NCI-H1694 treated with DMSO at 0.1 percent for 48 hours (cell line): Measurements from ENCODE around the gene SYTL3.
"Not testable (repeated sequence)": the region's sequence is repeated elsewhere in the genome, so short reads cannot be mapped to it uniquely, and the experiment has no call there.

Source experiments
- DNase-seq: peaks from one replicate; lab custom pipeline; 2025; lab: John Stamatoyannopoulos, UW

SYTL3 gene

DNA sequence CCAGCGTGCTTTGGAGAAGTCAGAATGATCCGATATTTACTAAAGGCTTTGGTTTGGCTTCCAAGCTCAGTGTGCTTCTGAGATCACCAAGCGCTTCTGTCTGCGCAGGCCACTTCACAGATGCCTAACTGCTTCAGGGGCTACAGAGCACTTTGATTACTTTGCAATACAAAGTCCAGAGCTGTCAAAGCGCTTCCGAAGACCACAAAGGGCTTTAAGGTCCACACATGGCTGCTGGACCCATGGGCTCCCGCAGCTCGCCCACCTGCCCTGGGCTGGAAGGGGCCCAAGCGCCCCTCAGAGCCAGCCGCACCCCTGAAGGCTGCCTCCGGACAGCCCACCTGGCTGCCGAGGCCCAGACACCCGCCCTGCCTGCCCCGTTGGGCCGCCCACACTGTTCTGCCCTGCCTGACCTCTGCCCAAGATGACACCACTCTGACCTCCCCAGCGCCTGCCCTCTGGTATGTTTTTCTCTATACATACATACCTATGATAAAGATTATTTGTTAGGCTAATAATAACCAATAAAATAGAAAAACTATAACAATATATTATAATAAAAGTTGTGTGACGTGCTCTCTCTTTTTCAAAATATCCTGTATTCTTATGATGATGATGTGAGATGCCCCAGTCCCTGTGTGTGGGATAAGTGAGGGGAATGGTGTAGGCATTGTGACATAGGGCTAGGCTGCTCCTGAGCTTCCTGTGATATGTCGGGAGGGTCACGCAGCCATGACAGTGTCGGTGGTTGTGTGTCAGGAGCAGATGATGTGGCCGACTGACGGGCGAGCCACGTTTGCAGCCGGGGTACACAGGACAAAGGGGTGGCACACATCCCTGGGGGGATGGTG is 27.9 kb upstream of the SYTL3 start:
- DNase-seq = no peak

DNA sequence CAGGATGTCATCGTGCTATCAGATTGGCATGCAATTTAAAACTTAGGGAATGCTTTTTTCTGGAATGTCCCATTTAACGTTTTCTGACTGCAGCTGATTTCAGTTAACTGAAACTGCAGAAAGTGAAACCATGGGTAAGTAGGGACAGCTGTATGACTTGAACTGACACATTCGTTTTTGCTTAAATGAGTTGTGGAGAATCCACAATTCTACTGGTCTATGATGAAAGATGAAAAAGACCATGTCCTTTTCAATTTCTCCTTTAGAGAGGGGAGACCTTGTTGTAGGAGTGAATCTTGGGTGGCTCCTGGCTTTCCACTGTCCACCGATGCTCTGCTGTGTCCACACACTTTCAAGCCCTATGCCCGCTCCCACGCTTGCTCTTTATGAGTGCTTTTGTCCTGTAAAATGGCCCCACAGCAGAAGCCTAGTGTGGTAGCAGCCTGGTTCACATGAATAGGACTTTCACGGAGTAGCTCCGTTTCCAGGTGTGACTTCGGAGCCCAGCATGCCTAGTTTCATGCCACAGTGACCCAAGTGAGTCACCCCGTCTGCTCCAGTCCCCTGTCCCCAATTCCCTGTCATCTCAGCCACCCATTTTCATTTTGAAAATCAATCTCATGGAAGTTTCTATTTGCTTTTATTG is 27.2 kb upstream of the SYTL3 start:
- DNase-seq = no peak

DNA sequence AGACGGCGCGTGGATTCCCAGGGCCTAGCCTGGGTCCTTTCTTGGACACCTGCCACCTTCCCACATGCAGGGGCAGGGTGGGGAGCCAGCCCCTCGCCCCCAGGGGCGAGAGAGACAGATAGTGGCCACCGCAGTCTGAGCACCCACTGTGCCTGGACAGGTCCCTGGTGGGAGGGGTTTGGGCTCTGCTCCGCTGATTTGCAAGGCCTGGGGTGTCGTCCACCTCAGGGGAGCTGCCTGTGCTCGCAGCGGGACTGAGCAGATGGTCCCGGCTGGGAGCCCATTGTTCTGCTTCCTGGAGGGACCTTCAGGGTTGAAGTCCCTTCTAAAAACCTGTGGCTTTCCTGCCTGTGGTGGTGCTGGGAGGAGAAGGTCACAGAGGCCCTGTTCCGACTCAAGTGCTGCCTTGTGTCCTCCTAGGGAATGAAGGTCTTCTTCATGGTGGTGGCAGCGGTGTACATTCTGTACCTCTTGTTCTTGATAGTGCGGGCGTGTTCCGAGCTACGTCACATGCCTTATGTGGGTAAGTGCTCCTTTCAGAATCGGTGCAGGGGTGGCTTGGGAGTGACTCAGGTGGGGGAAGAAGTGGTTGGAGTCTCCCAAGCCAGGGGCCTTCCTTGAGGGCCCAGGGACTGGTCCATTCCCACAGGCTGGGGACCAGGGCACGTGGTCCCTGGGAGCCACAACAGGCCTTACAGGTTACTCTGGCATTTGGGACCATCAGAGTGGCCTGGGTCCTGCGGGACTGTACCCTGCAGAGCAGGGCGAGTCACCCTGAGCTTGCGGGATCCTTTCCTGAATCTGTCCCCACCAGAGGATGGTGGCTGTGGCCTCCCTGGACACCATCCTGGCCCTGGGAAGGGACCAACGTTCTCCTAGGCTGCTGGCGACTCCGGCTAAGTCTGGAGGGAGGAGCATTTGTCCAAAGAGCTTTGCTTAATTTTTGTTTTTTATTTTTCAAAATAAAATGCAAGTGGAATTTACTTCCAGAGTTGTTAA is 24.9 kb upstream of the SYTL3 start:
- DNase-seq = no peak

DNA sequence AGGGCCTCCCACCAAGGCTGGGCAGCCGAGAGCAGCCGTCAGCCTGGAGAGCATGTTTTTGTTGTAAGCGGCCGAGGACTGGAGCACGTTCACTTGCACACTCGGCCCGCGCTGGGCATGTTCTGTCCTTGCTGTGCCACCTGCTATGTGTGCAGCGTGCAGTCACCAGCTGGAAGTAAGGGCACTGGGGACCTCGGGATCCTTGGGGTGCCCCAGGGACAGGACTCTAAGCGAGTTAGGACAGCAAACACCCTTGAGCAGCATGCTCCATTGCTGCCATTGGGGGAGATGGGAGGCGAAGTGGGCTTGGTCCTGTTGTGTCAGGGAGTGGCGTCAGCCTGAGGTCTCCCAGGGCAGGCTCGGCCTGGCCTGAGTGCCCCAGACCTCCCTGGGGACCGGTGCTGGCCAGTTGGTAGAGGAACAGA is 24.0 kb upstream of the SYTL3 start:
- no peak for DNase-seq

DNA sequence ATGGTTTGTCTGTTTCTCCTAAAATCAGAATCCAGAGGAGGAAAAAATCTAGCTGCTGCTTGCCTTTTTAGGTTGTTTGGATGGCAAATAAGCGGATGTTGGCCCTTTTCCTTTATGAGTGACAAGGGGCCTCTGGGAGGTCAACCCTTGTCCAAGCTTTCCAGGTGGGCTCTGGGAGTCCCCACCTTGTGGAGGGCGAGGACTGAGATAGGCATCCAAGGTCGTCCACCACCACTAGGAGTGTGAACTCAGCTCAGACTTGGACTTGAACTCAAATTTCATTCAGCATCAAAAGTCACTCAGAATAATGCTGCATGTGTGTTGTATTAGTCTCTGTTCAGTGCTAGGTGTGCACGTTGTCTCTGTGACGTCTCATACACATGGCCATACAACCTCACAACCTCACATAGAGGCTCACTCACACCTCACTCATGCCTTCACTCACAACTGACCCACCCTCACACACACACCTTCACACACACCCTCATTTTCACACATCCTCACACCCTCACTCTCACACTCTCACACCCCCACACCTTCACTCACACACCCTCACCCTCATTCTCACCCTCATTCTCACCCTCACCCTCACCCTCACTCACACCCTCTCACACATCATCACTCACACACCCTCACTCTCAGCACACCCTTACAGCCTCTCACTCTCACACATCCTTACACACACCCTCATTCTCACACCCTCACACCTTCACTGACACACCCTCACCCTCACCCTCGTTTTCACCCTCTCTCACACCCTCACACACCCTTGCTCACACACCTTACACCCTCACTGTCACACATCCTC is 23.3 kb upstream of the SYTL3 start:
- DNase-seq = no peak

DNA sequence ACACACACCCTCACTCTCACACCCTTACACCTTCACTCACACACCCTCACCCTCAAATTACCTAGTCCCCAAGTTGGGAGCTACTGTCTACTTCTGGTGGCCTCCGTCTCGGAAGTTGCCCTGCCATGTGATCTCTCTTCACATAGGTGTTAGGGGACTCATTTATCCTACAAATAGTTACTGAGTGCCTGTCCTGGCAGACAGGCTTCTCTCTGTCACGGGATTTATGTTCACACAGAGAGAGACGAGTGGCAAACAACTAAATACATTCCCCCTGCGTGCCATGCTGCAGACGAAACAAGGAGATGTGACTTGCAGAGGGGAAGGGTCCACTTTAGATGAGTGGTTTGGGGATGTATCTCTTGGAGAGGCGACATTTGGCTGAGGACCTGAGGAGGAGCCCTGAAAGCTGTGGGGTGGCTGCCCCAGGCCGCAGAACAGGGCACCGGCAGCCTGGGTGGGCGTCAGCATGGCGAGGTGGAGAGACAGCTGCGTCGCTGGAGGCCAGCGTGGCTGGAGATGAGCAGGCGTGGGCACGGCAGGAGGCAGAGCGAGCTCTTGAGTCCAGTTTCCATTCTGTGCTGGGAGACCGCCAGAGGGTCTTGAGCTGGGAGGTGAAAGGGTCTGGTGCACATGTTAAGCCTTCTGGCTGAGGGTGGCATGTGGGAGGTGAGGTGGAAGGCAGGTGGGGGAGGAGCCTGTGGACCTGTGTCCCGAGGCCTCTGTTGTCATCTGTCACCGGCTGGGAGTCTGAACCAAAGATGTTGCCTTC is 22.5 kb upstream of the SYTL3 start:
- no peak for DNase-seq

DNA sequence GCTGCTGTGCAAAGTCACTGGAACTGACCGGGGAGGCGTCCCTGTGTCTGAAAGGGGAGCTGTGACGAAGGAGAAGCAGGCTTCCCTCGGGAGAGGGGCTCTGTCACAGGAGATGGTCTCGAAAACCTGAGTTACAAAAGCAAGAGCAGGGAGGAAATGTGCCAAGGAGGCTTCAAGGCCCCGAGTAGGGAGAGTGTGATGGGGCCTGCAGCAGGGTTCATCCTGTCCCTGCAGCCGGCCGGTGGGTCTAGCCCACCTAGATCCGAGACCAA is 22.0 kb upstream of the SYTL3 start:
- no peak for DNase-seq

DNA sequence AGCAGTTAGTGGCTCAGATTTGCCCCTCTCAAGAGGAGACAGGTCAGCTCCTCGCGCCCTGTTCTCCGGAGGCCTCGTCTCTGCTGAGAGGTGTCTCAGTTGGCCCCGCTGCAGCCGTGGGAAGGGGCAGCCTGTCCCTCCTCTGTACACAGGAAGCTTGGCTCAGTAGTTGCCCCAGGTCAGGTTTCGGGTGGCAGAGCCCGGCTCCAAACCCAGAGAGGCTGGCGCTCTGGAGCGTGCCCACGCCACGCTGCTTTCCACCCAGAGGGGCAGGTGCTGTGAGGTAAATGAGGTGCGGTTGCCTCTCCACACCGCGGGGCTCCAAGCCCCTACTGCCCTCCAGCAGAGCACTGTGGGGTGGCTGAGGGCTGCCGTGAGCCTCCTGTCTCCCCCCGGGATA is 21.3 kb upstream of the SYTL3 start:
- no peak for DNase-seq

DNA sequence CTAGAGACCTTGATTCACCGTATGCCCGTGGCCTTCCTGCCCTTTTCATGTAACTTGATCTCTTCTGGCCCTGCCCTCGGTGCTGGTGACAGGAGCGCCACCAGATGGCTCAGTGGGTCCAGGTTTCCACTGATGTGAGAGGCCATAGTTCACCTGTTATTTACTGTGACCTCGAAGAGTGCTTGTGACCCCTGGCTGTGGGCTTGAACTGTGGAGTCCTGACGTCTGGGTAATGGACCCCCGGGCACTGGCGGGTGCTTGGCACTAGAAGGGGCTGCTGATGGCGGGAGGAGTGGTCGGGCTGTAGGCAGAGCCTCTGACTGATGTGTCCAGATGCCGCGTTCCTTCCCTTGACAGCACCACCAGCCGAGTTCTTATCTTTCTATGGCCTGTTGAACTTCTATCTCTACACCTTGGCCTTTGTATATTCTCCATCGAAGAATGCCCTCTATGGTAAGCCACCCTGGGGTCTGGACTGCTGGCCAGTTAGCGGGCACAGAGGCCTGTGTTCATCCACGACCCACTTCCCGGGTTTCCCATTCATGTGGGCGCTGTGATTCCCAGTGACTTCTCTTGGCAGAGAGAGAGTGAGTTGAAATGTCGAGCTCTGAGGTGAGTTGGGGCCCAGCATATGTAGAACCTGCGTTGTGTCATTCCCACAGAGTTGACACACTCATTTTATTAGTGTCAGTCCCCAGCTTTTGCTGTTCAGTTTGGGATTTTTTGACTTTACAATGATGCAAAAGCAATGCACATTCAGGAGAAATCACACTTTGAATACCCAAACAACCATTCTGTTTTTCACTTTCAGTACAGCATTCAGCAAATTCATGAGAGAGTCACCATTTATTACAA is 20.3 kb upstream of the SYTL3 start:
- no peak for DNase-seq

DNA sequence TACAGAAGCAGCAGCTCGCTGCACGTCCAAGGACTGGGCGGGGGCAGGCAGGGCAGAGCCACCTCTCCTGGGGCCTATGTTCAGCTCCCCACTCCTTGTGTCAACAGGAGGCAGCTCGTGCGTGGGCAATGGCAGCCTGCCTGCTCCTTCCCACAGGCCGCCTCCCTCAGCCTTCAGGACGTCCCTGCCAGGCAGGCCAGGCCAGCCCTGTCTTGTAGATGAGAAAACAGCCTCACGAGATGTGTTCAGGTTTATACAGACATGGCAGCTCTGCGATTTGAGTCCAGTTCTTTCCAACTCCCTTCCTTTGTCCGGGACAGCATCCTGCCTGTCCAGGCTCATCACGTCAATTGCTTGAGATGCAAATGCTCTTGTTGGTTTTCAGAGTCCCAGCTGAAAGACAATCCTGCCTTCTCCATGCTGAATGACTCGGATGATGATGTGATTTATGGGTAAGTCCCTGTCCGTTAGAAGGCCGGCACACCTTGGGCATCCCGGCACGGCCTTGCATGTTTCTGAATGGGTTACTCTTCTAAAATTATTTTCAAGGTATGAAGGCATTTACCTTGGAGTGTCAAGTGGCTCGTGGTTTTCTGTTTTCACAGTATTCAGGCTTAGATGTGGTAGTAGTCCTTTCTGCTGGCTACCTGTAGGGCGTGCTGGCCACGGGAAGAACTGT is 18.8 kb upstream of the SYTL3 start:
- no peak for DNase-seq

DNA sequence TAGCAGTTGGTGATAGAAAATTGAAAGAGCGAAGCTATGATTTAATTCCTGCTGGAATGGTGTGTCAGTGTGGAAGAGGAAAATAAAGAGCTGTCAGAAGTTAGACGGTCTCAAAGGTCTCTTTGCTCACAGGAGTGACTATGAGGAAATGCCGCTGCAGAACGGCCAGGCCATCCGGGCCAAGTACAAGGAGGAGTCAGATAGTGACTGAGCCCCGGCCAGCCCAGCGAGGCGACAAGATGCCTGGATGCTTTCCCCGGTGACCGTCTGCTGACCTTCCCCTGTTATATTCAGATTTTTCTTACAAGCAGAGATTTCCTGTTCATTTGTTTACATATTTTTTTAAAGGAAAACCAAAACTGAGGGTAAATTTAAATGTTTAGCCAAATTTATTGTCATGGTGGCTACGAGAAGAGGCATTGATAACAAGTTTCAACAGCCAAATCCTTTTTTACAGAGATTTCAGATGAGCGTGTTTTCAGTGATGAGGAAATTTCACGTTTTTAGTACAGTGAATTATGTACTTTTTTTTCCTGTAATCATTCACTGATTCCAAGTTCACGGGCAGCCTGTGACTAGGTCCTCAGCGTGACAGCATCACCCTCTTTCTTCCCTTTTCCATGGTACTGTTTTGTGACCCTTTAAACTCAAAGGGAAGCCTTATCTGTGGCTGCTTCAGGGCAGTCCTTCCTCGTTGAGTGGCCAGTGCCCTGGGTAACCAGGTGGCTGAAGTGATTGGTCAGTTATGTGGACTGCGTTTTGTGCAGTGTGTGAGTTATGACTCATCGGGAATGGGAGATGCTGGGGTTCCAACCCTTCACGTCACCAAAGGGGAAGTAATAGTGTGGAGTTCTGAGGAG is 17.9 kb upstream of the SYTL3 start:
- no peak for DNase-seq

DNA sequence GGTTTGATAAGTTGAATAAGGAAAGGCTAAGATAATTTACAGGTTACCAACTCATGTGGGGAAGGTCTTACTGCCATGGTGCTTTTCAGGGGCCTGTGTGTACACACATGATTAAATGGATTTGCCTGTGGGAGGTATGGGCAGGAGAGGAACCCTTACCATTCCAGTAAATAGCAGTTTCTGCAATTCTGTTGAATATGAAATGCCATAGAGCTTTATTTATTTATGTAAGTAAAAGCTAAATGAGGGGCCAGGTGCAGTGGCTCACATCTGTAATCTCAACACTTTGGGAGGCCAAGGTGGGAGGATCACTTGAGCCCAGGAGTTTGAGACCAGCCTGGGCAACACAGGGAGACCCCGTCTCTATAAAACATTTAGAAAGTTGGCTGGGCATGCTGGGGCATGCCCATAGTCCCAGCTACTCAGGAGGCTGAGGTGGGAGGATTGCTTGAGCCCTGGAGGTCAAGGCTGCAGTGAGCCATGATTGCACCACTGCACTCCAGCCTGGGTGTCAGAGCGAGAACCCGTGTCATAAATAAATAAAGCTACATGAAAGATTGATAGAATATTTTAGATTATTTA is 17.2 kb upstream of the SYTL3 start:
- not testable (repeated sequence) for DNase-seq

DNA sequence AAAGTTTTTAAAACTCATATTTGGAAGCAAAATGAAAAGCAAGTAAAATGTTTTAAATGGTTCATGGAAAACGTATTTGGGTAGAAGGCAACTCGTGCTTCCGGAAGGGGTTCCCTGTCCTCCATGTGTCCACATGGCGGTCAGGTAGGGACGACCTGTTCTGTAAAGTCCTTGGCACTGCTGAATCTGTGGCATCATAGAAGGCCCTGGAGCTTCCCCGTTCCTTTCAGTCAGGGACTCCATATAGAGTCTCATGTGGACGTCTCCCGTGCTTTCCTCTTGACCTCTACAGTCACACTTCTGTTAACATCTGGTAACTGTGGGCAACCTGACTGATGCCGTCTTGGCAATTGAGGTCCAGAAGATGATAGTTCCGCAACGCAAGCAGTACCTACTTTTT is 16.7 kb upstream of the SYTL3 start:
- no peak for DNase-seq

DNA sequence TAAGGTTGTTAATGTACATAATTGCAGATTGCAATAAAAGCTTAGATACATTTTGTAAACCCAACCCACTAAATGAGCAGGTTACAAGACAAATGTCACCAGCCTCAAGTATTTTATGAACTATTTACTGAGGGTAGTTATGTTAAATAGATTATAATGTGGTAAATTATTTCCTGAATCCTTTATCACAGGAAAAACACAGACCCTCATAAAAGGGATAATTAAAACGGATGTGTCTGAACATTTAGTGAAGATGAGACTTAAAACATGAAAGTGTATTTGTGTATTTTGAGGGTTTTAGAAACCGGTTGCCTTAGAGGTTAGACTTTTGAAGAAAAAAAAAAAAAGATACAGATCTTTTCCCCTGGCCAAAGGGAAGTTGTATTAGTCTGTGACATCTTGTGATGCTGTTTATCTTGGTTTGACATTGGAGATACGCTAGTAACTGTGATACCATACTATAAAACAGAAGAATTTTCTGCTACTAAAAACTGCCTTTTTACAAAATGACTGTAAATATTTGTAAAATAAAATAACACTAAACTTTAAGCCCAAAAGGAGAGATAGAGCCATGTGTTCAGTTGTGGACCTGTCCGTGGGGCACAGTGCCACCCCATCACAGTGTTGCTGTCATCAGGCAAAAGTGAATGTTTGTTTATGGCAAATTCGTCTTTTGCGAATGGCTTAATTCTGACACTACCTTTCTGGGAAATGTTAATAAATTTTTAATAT is 15.0 kb upstream of the SYTL3 start:
- DNase-seq = no peak

DNA sequence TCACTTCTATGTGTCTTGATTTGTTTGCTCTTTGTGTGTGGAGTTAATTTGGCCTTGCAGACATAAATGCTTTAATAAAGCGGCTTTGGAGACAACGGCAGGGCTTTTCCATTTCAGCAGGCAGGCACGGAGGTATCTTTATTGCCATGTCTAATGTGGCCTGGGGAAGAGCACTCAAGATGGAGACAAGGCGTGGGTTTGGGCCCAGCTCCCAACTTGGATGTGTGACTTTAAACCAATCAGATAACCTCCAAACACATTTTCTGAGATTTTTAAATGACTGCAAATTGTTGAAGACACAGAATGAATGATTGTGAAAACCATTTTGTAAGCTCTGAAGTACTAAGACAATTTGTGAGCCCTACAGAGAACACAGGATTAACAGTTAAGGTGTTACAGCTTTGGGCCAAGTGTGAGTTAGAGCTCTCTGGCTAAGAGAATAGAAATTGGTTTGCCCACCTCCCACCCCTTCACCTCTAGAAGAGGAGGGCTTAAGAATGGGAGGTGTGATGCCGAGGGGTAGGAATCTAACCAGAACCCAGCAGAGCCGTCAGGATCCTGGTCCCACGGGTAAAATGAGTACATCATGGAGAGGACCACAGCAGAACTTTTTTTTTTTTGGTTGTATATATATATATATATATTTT is 14.3 kb upstream of the SYTL3 start:
- DNase-seq = no peak

DNA sequence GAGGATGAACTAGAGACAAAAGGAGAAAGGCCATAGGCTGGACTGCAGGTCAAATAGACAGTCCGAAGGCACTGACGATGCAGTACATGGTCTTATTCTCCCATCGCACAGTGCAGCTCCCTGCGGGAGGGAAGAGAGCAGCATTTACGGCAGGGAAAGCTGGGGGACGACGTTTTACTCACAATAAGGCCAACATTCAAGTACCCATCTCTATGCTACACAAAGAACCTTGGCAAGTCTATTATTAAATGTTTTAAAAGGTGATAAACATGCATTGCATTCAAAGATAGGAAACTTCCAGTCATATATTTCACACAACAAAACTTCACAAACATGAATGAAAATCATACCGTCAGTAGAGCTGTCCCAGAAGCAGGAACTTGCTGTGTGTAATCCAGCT is 13.1 kb upstream of the SYTL3 start:
- DNase-seq = no peak

DNA sequence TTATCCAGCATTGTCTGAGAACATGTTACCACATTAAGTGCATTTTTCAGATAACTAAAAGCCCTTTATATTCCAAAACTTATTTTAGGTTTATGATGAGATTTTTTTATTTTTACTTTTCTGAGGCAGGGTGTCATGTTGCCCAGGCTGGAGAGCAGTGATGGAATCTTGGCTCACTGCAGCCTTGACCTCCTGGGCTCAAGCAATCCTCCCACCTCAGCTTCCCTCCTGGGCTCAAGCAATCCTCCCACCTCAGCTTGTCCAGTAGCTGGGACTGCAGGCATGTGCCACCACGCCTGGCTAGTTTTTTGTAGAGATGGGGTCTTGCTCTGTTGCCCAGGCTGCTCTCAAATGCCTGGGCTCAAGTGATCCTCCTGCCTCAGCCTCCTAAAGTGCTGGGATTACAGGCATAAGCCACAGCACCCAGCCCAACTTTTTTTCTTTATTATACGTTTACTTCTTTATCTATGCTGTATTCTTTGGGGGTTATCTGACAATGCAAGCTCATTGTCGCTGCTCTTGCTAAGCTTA is 11.5 kb upstream of the SYTL3 start:
- DNase-seq = no peak
